ENCODE data around the gene MINDY4. TPM values are rescaled to one million over a fixed set of nuclear protein-coding genes. Genes with fewer than 3 reads are reported as not detected.

Gene MINDY4
- total and polyA plus RNA-seq, 2 donors (not counting 1 experiment from before 2014, with no cell fraction given), result 6.1 to 6.3 TPM

DNA sequence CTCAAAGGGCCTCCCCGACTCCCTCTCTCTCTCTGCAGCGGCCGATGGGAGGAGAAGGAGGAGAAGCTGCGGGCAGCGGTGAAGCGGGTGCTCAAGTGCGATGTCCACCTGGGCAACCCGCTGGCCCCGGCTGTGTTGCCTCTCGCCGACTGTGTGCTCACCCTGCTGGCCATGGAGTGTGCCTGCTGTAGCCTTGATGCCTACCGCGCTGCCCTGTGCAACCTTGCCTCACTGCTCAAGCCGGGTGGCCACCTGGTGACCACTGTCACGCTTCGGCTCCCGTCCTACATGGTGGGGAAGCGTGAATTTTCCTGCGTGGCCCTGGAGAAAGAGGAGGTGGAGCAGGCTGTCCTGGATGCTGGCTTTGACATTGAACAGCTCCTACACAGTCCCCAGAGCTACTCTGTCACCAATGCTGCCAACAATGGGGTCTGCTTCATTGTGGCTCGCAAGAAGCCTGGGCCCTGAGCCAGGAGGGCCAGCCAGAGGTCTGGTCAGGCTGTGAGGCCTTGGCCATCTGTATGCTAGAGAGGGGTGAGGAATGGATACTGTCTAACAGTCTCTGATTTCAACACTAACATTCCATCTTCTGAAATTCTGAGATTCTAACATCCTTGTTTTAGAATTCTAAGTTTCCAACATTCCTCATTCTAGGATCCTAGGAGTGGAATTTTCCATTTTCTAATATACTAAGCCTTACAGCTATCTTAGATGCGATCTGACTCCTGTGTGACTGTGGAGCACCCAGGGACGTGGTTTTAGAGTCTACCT lies 15.6 kb upstream of the MINDY4 start:
- TF ChIP-seq, protein P1, sequence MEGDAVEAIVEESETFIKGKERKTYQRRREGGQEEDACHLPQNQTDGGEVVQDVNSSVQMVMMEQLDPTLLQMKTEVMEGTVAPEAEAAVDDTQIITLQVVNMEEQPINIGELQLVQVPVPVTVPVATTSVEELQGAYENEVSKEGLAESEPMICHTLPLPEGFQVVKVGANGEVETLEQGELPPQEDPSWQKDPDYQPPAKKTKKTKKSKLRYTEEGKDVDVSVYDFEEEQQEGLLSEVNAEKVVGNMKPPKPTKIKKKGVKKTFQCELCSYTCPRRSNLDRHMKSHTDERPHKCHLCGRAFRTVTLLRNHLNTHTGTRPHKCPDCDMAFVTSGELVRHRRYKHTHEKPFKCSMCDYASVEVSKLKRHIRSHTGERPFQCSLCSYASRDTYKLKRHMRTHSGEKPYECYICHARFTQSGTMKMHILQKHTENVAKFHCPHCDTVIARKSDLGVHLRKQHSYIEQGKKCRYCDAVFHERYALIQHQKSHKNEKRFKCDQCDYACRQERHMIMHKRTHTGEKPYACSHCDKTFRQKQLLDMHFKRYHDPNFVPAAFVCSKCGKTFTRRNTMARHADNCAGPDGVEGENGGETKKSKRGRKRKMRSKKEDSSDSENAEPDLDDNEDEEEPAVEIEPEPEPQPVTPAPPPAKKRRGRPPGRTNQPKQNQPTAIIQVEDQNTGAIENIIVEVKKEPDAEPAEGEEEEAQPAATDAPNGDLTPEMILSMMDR (conservative IDR thresholded peaks at IDR 0.05 in 1 of 2, IDR thresholded peaks at IDR 0.05 in 1 of 2; ENCODE audit: low read depth in 1 of 2, low read length in 2 of 2), result peak in 1 of 2 donors; percentile 5
- no peak for TF ChIP-seq EZH2 (IDR thresholded peaks at IDR 0.05; ENCODE audit: low read length, missing control alignments)
- H3K79me2 ChIP-seq (ENCODE audit: control insufficient read depth, insufficient read depth, low read length), result peaks cover 20% of the 10 kb centered on the region
- peak overlapping the region in 3 of 4 experiments; percentile 11 to 56 (median 28) for H3K4me3 ChIP-seq (replicated peaks in 1 of 4; ENCODE audit: control extremely low read depth in 1 of 4, insufficient read depth in 1 of 4, low read depth in 3 of 4, low read length in 4 of 4)
- H3K9me3 ChIP-seq (ENCODE audit: control insufficient read depth, insufficient read depth, low read depth, low read length), result no peaks in the 10 kb centered on the region
- DNase-seq (ENCODE audit: low read depth in 2 of 2), result peak; percentile 29 to 65
- H3K36me3 ChIP-seq (ENCODE audit: control insufficient read depth, insufficient read depth, low read length), result peaks cover 12% of the 10 kb centered on the region
- peak overlapping the region; percentile 58 for H3K4me2 ChIP-seq (ENCODE audit: extremely low read depth, insufficient read depth, low read length)
- peak overlapping the region; percentile 39 for H3K27ac ChIP-seq (ENCODE audit: insufficient read depth, low read length)
- H3K27me3 ChIP-seq (ENCODE audit: control insufficient read depth, insufficient read depth, low read length), result no peaks in the 10 kb centered on the region
- H3K9ac ChIP-seq (ENCODE audit: insufficient read depth, low read length), result no peak overlapping the region
- no peak overlapping the region for H2AFZ ChIP-seq (ENCODE audit: low read length)
- peaks cover 30% of the 10 kb centered on the region for H3K4me1 ChIP-seq (ENCODE audit: control insufficient read depth, extremely low read depth, insufficient read depth, low read length)
- no peaks in the 10 kb centered on the region for H4K20me1 ChIP-seq (ENCODE audit: control insufficient read depth, extremely low read depth, insufficient read depth, low read length)

DNA sequence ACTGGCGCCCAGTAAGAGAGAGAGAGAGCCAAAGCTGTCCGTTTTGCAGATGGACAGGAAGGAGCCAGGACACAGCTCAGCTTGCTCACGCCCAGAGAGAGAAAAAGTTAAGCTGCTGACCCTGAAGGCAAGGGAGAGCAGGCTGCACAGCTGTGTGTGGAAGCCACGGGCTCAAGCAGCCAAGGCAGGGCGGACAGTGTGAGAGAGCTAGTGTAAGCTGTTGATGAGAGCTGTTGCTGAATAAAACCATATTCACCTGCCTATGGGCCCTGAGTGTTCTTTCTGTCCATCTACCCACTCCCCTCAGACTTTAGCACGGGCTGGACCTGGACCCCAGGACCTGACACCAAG lies 13.9 kb upstream of the MINDY4 start:
- H3K9me3 ChIP-seq (ENCODE audit: control insufficient read depth, insufficient read depth, low read depth, low read length), result no peaks in the 10 kb centered on the region
- no peaks in the 10 kb centered on the region for H4K20me1 ChIP-seq (ENCODE audit: control insufficient read depth, extremely low read depth, insufficient read depth, low read length)
- H3K4me2 ChIP-seq (ENCODE audit: extremely low read depth, insufficient read depth, low read length), result no peak overlapping the region
- no peak overlapping the region for H3K9ac ChIP-seq (ENCODE audit: insufficient read depth, low read length)
- no peak for TF ChIP-seq EZH2 (IDR thresholded peaks at IDR 0.05; ENCODE audit: low read length, missing control alignments)
- TF ChIP-seq, protein P1 (conservative IDR thresholded peaks at IDR 0.05 in 1 of 2, IDR thresholded peaks at IDR 0.05 in 1 of 2; ENCODE audit: low read depth in 1 of 2, low read length in 2 of 2), result no peak
- no peaks in the 10 kb centered on the region for H3K27me3 ChIP-seq (ENCODE audit: control insufficient read depth, insufficient read depth, low read length)
- peaks cover 18% of the 10 kb centered on the region for H3K79me2 ChIP-seq (ENCODE audit: control insufficient read depth, insufficient read depth, low read length)
- H3K4me3 ChIP-seq (replicated peaks in 1 of 4; ENCODE audit: control extremely low read depth in 1 of 4, insufficient read depth in 1 of 4, low read depth in 3 of 4, low read length in 4 of 4), result no peak overlapping the region
- no peak overlapping the region for H3K27ac ChIP-seq (ENCODE audit: insufficient read depth, low read length)
- DNase-seq (ENCODE audit: low read depth in 2 of 2), result no peak
- no peak overlapping the region for H2AFZ ChIP-seq (ENCODE audit: low read length)
- peaks cover 19% of the 10 kb centered on the region for H3K4me1 ChIP-seq (ENCODE audit: control insufficient read depth, extremely low read depth, insufficient read depth, low read length)
- H3K36me3 ChIP-seq (ENCODE audit: control insufficient read depth, insufficient read depth, low read length), result peaks cover 12% of the 10 kb centered on the region

DNA sequence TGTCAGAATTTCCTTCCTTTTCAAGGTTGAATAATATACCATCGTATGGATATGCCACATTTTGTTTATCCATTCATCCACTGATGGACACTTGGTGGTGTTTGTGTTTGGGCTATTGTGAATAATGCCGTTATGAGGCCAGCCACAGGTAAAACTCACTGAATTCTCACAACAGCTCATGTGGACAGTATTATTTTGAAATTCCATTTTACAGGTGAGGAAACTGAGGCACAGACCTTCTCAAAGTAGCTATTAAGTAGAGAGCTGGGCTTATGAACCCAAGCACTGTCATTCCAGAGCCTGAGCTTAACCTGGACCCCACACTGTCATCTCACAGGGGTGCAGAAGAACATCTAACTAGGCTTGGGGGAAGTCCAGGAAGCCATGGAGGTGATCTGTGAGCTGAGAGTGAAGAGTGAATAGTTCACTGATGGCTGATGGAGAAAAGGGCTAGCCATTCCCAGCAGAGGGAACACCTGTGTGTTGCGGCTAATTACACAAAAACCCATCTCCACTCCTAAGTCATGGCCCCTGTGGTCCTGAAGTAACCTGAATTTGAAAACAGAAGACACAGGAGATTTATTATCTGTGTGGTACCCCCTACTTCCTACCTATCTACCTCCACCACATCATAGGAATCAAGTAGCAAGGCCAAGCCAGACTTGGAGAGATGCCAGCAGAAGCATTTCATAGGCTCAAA lies 10.6 kb upstream of the MINDY4 start:
- peaks cover 6% of the 10 kb centered on the region for H3K4me1 ChIP-seq (ENCODE audit: control insufficient read depth, extremely low read depth, insufficient read depth, low read length)
- no peak overlapping the region for H2AFZ ChIP-seq (ENCODE audit: low read length)
- H3K79me2 ChIP-seq (ENCODE audit: control insufficient read depth, insufficient read depth, low read length), result no peaks in the 10 kb centered on the region
- H3K27me3 ChIP-seq (ENCODE audit: control insufficient read depth, insufficient read depth, low read length), result no peaks in the 10 kb centered on the region
- TF ChIP-seq, protein P1 (conservative IDR thresholded peaks at IDR 0.05 in 1 of 2, IDR thresholded peaks at IDR 0.05 in 1 of 2; ENCODE audit: low read depth in 1 of 2, low read length in 2 of 2), result no peak
- no peak for TF ChIP-seq EZH2 (IDR thresholded peaks at IDR 0.05; ENCODE audit: low read length, missing control alignments)
- no peak for DNase-seq (ENCODE audit: low read depth in 2 of 2)
- H3K27ac ChIP-seq (ENCODE audit: insufficient read depth, low read length), result no peak overlapping the region
- no peak overlapping the region for H3K4me2 ChIP-seq (ENCODE audit: extremely low read depth, insufficient read depth, low read length)
- H4K20me1 ChIP-seq (ENCODE audit: control insufficient read depth, extremely low read depth, insufficient read depth, low read length), result no peaks in the 10 kb centered on the region
- H3K36me3 ChIP-seq (ENCODE audit: control insufficient read depth, insufficient read depth, low read length), result no peaks in the 10 kb centered on the region
- no peak overlapping the region for H3K4me3 ChIP-seq (replicated peaks in 1 of 4; ENCODE audit: control extremely low read depth in 1 of 4, insufficient read depth in 1 of 4, low read depth in 3 of 4, low read length in 4 of 4)
- no peak overlapping the region for H3K9ac ChIP-seq (ENCODE audit: insufficient read depth, low read length)
- no peaks in the 10 kb centered on the region for H3K9me3 ChIP-seq (ENCODE audit: control insufficient read depth, insufficient read depth, low read depth, low read length)
